GM21526 (cell line): Measurements from ENCODE around the gene ERFL.
"Not testable (repeated sequence)": the region's sequence is repeated elsewhere in the genome, so short reads cannot be mapped to it uniquely, and the experiment has no call there.

Experiments
- ATAC-seq: cut with Tn5 transposase; IDR thresholded peaks from one replicate; pipeline ENCODE4 v1.9.1; 2021; ENCODE audit warnings: moderate library complexity; ENCODE audit not compliant: unreplicated experiment, low FRiP score

Gene ERFL

GRCh38 chr19:41944336-41944735, 16.1 kb upstream of the ERFL start:
- no peak for ATAC-seq

DNA sequence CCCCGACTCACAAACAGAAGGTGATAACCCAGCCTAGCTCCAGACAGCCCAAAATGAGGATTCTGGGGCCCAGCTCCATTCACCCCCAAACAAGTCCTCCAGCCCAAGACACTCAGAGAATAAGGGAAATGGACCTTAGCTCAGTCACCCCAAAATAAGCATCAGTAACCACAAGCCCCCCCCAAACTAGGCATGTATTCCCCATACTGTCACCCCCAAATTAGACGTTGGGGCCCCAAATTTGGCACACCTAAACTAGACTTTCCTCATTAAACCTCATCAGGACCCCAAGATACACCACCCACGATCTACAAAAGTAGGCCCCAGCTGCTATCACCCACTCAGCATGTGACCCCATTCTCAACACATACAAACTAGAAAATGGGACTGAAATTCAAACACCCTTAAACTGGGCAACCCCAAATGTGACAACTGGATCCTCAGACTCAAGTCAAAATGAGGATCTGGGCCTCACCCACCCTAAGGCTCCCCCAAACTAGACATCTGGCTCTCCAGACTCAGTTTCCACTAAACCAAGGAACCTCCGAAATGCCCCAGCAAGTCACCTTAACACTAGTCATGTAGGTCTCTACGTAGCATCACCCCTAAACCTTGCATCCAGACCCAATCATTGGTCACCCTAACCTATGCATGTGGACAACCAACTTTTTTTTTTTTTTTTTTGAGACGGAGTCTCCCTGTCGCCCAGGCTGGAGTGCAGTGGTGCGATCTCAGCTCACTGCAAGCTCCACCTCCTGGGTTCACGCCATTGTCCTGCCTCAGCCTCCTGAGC, 13.4 kb upstream of the ERFL start:
- ATAC-seq = no peak

- no peak for ATAC-seq
Observed at GRCh38 chr19:41940731-41941409, 12.6 kb upstream of the ERFL start.

DNA sequence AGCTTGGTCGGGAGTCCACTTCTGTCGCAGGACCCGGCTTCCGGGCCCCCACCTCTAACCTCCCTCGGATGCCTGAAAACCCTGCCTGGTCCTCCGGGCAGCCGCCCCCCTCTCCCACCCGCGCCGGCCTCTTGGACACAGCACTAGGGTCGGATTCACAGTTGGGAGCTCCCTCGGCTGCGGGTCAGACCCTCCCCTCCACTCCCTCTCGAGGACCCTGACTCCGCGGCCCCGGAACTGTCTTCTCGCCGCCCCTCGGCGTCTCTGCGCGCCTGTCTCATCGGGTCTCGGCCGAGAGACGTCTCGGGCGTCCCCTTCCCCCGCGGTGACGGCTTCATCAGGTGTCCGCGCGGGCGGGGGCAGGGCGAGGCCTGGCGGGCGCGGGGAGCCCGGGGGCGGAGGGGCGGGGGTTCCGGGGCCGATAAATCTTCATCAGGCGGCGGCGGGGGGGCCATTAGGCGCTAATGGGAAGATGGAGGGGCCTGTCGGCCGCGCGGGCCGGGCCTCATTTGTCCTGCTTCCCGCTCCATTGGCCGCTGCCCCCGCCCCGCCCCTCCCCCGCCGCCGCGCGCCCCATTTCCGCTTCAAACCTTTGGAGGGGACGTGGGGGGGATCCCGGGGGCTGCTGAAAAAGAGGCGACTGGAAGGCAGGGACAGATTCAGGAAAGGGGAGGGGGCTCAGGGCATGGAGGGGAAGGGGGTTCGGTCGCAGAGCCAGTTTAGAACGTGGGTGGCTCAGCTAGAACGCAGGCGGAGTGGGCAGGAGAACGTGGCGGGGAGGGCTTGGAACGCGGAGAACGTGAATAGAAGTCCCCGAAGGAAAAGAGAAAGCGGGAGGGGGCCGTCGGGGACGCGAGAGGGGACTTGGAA, 11.8 kb upstream of the ERFL start:
- ATAC-seq = no peak

DNA sequence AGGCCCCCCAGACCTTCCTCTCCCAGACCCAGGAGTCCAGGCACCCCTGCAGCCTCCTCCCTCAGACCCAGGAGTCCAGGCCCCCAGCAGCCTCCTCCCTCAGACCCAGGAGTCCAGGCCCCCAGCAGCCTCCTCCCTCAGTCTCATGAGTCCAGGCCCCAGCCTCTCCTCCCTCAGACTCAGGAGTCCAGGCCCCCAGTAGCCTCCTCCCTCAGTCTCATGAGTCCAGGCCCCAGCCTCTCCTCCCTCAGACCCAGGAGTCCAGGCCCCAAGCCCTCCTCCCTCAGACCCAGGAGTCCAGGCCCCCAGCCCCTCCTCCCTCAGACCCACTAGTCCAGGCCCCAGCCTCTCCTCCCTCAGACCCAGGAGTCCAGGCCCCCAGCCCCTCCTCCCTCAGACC, 11.0 kb upstream of the ERFL start:
- not testable (repeated sequence) for ATAC-seq

- ATAC-seq = no peak
Observed at GRCh38 chr19:41937525-41938468, 9.5 kb upstream of the ERFL start.

GRCh38 chr19:41936961-41937360, 8.7 kb upstream of the ERFL start:
- no peak for ATAC-seq

GRCh38 chr19:41936416-41936850, 8.2 kb upstream of the ERFL start:
- ATAC-seq = no peak

GRCh38 chr19:41935760-41936415, 7.6 kb upstream of the ERFL start:
- ATAC-seq = no peak

GRCh38 chr19:41934849-41935374, 6.7 kb upstream of the ERFL start:
- no peak for ATAC-seq

DNA sequence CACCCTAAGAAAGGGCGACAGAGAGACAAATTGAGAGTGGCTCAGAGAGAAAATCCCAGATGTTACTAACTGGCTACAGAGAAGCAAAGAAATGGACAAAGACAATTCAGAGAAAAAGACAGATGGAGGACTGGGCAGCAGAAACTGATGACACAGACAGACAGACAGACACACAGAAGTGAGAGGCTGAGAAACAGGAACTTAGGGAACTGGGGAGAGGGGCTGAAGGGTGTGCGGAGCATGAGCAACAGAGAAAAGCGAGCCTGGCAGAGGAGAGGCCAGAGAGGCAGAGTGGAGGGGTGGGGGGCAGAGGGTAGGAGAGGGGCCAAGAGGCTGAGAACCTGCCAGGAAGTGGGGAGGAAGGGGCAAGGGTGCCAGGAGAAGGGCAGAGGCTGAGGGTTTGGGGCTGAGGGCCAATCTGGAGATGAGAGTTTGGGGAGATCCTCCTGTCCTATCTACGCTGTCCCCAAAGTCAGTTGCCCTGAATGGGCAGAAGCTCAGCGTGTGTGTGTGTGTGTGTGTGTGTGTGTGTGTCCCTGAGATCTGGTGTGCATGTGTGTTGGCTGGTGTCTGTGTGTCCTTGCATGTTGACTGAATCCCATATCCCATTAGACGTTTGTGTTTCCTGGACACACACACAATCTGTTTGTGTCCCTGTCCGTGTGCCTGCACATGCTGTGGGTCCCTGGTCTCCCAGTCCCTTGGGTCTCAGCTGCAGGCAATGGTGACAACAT, 5.6 kb upstream of the ERFL start:
- no peak for ATAC-seq

GRCh38 chr19:41932720-41933332, 4.6 kb upstream of the ERFL start:
- ATAC-seq = no peak

DNA sequence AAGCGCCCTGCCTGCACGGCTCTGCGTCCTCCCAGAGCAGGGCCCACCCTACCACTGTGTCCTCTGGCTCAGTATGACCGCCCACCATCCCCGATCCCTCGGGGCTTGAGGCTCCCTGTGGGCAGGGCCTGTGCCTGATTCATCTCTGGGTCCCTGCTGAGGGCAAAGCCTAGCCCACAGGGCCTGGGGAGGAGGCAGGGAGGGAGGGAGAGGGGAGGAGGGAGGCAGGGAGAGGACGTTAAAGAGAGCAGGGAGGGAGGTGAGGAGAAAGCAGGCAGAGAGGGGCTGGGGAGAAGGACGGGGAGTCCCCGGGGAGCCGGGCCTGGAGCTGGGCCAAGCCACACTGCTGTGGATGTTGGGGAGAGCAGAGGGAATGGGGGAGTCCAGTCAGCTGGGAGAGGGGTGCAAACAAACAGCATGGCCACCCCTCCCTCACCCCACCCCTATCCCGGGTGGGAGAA, 4.0 kb upstream of the ERFL start:
- no peak for ATAC-seq

- no peak for ATAC-seq
Observed at GRCh38 chr19:41930926-41931592, 2.8 kb upstream of the ERFL start.

DNA sequence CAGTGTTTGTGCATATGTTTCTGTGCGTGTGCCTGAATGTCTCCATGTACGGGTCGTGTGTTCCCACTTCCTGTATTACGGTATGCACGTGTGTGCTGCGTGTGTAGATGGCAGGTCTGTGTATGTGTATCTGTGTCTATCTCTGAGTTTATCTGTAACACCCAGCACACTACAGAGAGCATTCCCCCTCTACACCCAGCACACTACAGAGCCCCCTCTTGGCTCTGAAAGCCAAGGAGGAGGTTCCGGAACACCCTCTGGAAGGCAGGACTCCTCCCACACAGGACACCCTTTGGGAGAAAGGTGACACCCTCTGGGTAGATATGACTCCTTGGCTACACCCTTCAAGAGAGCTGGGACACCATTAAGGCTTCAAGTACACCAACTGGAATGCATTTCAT, 2.1 kb upstream of the ERFL start:
- ATAC-seq = no peak

DNA sequence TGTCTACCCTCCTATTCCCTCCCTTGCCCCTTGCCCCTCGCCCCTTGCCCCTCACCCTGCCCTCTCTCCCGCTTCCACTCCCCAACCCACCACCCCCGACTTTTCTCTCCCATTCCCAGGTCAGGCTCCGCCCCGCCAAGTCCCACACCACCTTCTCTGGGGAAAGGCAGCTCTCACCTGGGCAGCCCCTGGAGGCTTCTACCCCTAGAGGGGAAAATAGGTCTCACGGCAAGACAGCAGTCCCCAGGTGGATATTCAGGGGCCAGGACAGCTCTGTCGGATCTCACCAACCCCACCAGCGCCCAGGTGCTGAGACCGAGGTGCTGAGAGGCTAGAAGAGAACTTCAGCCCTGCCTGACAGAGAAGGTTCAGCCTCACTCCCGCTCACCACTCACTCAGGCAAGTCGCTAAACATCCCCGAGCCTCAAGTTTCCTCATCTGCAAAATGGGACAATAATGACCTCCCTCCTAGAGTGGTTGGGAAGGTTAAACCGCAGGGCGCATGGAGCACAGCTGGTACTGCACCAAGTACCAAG, 1.4 kb upstream of the ERFL start:
- no peak for ATAC-seq
